H1 (cell line): ENCODE results near the gene LY6G5C. TPM values are rescaled to one million over a fixed set of nuclear protein-coding genes. Genes with fewer than 3 reads are reported as not detected.

Experiments
- ASH2L ChIP-seq: fragments of 200-600, 300-600 bp; sonication (generic); IDR thresholded peaks from one replicate; pipeline ENCODE4 v1.7.1; 2017; ENCODE audit warnings: low read length
- BCL11A ChIP-seq, 2 experiments: IDR thresholded peaks; one replicate each; pipeline ENCODE4 v1.6.1; 2011; ENCODE audit warnings: low read depth in 2 of 2, low read length in 2 of 2, mild to moderate bottlenecking in 2 of 2
- CBX5 ChIP-seq: fragments of 300-800, 300-1000 bp; sonication (generic); IDR thresholded peaks from 2 replicates; pipeline ENCODE4 v1.7.1; 2016; ENCODE audit warnings: antibody characterized with exemption, low read length, low read depth
- CHD2 ChIP-seq: IDR thresholded peaks from 2 replicates; pipeline ENCODE4 v1.6.1; 2012; ENCODE audit warnings: low read length, improper control_type of control experiment
- CHD7 ChIP-seq: fragments of 300-600 bp; sonication (generic); IDR thresholded peaks from 2 replicates; pipeline ENCODE4 v1.7.1; 2012; ENCODE audit warnings: low read length, moderate library complexity, mild to moderate bottlenecking, inconsistent platforms; ENCODE audit not compliant: insufficient replicate concordance
- GABPA ChIP-seq: IDR thresholded peaks from 2 replicates; pipeline ENCODE4 v1.6.1; 2011; ENCODE audit warnings: mild to moderate bottlenecking, low read length, moderate library complexity, borderline replicate concordance; ENCODE audit not compliant: insufficient read depth
- JUN ChIP-seq: IDR thresholded peaks from 2 replicates; pipeline ENCODE4 v1.6.1; 2011; ENCODE audit warnings: low read depth, mild to moderate bottlenecking, improper control_type of control experiment, low read length
- NRF1 ChIP-seq: IDR thresholded peaks from 2 replicates; pipeline ENCODE4 v1.6.1; 2011; ENCODE audit warnings: mild to moderate bottlenecking, low read depth, low read length, improper control_type of control experiment
- RNF2 ChIP-seq: fragments of 200-900, 300-1000 bp; sonication (generic); IDR thresholded peaks from 2 replicates; pipeline ENCODE4 v1.7.1; 2016; ENCODE audit warnings: borderline replicate concordance, low read depth, mild to moderate bottlenecking, antibody characterized with exemption, low read length; ENCODE audit not compliant: poor library complexity, severe bottlenecking; ENCODE audit errors: missing control alignments
- SIX5 ChIP-seq: IDR thresholded peaks from 2 replicates; pipeline ENCODE4 v1.6.1; 2011; ENCODE audit warnings: mild to moderate bottlenecking, low read depth, low read length
- polyA plus RNA-seq, 7 experiments: library from polyadenylated mRNA; depleted of rRNA in 3 of 7; stranded (reverse) in 5 of 7; unstranded in 2 of 7; fragments of >200 nt in 5 of 7; fragments of 200-250 nt in 2 of 7; gene quantifications; 1 replicate in 5 of 7; 2 replicates in 1 of 7; 4 replicates in 1 of 7; pipeline versions ENCODE4 v1.2.1 to v1.2.3, GENCODE V29; 2011 to 2013; ENCODE audit warnings: missing spikeins in 2 of 7, mixed read lengths in 2 of 7
- total RNA-seq: library from RNA; stranded (reverse); fragmentation: NEBNext Ultra II Directional; extraction: Animal tissue kit (Norgen Biotek cat#: 25700); gene quantifications from 2 replicates; pipeline ENCODE4 v1.2.1, GENCODE V29; 2021

LY6G5C gene
- total and polyA plus RNA-seq, 2 of the 8 experiments (the other 6 are each of a cell fraction or from before 2014, with no cell fraction given), result 1.1 to 1.8 TPM

- TF ChIP-seq CHD7 (no peak), GABPA (no peak), RNF2 (no peak), CHD2 (no peak), SIX5 (no peak), BCL11A (IDR thresholded peaks at IDR 0.05; ENCODE audit: low read depth in 2 of 2, low read length in 2 of 2) (no peak), CBX5 (no peak), ASH2L (no peak), NRF1 (no peak), JUN (no peak)
Observed at GRCh38 chr6:31661262-31662123, 19.4 kb downstream of the LY6G5C start (continued).
